Inflammatory macrophage treated with lipopolysaccharide for 1 hour (primary cell): ENCODE data around the gene FNIP1.
"Not testable (repeated sequence)": the region's sequence is repeated elsewhere in the genome, so short reads cannot be mapped to it uniquely, and the experiment has no call there.

Source experiments
- DNase-seq, 2 donors: peaks; one replicate each; pipeline ENCODE4 v3.0.0-alpha.2; 2020 to 2022

Gene FNIP1

DNA sequence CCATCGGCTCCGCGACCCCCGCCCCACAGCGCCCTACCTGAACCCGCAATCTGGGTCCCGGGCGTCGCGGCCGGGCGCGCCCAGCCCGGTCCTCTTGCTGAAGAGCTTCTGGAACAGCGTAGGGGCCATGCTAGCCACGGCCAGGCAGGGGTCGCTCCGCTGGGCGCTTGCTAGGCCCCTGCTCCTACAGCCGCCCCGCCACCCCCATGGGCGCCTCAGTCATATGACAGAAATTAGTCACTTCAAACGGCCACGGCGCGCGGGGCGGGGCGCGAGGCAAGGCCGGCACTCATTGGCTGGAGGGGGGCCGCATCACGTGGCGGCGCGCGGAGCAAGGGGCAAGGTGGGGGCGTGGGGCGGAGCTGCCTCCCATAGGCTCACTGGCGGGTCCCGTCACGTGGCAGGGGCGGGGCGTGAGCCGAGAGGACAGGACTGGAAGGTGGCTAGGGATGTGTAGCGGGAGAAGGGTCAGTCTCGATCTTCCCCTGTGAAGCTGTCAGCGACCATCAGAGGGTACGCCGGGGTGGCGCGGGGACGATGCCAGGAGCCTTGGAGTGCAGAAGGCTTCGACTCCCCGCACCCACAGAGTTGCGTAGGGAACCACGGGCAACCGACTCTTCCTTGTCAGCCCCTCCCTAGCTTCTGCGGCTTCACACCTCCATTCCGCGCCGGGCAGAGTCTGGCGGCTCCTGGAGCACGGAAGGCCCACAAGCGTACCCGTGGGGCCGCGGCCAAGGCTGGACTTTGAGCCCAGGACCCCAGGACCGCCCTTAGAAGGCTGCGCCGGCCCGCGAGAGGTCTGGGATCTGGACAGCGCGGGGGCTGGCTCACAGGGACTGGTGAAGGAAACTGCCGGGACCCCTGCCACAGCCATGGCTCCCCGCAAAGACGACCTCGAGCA lies at the start of gene FNIP1:
FNIP1 (minus strand) TSS at position 225 of the 901 bp plus-strand sequence; CDS start at position 129, 96 bp downstream.
- DNase-seq = peak; percentile 97 to 98

DNA sequence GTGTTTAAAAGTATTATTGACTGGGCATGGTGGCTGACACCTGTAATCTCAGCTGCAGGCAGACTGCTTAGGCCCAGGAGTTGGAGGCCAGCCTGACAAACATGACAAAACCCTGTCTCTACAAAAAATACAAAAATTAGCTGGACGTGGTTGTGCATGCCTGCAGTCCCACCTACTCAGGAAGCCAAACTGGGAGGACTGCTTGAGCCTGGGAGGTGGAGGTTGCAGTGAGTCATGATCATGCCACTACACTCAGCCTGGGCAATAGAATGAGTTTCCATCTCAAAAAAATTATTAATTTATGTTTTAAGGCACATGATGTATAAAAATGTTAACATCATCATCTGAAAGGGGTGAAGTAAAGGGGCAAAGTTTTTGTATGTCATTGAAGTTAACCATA lies 49.7 kb upstream of the FNIP1 start:
- peak in 1 of 2 donors; percentile 20 for DNase-seq

DNA sequence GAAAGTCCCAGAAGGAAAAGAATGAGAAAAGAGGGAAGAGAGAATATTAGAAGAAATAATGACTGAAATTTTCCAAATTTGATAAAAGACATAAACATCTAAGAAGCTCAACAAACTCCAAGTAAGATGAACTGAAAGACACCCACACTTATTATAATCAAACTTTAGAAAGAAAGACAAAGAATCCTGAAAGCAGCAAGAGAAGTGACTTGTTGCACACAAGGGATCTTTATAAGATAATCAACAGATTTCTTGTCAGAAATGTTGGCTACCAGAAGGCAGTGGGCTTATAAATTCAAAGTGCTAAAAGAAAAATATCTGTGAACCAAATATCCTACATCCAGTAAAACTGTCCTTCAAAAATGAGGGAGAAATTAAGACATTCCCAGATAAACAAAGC lies 49.0 kb upstream of the FNIP1 start:
- DNase-seq = no peak

DNA sequence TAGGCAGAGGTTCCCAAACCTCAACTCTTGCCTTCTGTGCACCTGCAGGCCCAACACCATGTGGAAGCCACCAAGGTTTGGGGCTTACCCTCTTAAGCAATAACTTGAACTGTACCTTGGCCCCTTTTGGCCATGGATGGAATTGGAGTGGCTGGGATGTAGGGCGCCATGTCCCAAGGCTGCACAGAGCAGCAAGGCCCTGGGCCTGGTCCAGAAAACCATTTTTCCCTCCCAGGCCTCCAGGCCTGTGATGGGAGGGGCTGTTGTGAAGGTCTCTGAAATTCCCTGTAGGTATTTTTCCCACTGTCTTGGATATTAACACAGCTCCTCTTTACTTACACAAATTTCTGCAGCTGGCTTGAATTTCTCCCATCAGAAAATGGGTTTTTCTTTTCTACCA lies 46.2 kb upstream of the FNIP1 start:
- DNase-seq = not testable (repeated sequence)

DNA sequence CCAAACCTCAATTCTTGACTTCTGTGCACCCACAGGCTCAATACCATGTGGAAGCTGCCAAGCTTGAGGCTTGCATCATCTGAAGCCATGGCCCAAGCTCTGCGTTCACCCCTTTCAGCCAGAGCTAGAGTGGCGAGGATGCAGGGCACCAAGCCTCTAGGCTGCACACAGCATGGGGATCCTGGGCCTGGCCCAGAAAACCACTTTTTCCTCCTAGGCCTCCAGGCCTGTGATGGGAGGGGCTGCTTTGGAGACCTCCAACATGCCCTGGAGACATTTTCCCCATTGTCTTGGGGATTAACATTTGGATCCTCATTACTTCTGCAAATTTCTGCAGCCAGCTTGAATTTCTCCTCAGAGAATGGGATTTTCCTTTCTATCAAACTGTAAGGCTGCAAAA lies 35.9 kb upstream of the FNIP1 start:
- DNase-seq = not testable (repeated sequence)

DNA sequence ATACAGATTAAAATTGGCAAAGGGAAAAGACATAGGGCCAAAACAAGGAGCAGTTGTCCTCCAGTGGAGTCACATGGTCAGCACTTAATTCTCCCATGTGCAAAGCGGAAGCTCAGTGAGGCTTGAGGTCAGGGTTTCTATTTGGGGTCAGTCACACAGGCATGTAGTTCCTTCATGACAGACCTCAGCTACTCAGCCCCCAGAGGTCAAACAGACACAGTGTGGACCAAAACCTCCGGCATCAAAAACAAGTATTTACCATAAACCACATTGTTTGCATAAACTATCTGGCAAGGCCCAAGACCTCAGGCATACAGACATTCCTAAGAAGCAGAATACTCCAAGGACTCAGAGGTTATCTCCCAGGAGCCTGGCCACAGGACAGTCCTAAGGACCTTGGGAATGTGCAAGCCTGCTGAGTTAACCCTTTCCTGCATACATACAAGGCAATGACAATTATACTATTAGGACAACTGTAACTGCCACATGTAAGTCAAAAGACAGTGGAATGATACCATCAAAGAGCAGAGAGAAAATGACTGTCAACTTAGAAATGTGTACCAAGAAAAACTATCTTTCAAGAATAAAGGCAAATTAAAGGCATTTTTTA lies 28.7 kb upstream of the FNIP1 start:
- no peak for DNase-seq

DNA sequence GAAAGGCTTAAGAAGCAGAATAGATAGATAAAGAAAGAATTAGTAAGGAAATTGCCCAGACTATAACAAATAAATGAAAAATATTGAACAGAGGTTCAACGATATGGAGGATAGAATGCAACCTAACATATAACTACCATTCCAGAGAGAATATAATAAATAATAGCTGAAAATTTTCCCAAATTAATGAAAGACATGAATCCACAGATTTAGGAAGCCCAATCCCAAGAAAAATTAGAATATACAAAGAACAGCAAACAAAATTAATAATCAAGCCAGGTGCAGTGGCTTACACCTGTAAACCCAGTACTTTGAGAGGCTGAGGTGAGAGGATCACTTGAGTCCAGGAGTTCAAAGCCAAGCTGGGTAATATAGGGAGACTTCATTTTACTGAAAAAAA lies 27.8 kb upstream of the FNIP1 start:
- DNase-seq = no peak

DNA sequence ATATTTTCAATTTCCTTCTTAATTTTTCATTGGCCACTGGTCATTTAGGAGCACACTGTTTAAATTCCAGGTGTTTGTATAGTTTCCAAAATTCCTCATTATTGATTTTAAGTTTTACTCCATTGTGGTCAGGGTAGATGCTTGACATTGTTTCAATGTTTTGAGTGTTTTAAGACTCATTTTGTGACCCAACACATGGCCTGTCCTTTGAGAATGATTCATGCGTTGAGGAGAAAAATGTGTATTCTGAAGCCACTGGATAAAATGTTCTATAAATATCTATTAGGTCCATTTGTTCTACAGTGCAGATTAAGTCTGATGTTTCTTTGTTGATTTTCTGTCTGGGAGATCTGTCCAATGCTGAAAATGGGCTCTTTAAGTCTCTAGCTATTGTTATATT lies 24.4 kb upstream of the FNIP1 start:
- DNase-seq = no peak

DNA sequence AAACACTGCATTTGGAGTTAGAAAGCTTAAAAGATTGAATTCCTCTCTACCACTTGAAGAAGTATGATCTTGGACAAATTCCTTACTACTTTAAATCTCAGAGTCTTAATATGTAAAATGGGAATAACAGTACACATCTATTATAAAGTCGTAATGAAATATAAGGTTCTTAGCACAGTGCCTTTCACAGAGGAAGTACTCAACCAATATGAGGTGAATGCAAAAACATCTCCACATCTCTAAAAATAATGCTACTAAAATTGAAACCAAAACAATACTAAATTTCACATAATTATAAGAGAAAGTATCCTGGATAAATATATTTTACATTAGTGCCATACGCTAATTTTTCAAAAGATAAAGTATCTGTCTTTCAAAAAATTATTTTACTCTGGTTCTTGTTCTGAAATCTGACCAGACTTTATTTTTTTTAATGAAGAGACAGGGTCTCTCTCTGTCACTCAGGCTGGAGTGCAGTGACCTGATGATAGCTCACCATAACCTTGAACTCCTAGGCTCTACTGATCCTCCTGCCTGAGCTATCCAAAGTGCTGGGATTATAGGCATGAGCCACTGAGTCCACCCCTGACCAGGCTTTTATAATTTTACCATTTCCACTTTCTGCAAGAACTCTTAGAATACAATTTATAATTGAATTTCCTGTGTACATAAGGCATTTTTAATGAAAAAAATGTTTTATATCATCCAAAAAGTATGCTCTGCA lies 21.3 kb upstream of the FNIP1 start:
- no peak for DNase-seq

DNA sequence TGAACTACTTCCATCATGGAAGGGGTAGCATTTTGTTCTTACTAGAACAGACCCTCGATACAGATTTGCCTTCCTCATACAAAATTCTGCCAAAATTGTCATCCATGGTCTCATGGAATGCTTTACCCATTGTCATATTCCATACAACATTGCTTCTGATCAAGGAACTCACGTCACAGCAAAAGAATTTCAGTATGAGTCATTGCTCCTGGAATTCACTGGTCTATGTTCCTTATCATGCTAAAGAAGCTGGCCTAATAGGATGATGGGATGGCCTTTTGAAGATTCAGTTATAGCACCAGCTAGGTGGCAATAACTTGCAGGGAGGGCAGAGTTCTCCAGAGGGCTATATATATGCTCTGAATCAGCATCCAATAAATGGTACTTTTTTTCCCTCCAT lies 18.2 kb upstream of the FNIP1 start:
- DNase-seq = no peak

DNA sequence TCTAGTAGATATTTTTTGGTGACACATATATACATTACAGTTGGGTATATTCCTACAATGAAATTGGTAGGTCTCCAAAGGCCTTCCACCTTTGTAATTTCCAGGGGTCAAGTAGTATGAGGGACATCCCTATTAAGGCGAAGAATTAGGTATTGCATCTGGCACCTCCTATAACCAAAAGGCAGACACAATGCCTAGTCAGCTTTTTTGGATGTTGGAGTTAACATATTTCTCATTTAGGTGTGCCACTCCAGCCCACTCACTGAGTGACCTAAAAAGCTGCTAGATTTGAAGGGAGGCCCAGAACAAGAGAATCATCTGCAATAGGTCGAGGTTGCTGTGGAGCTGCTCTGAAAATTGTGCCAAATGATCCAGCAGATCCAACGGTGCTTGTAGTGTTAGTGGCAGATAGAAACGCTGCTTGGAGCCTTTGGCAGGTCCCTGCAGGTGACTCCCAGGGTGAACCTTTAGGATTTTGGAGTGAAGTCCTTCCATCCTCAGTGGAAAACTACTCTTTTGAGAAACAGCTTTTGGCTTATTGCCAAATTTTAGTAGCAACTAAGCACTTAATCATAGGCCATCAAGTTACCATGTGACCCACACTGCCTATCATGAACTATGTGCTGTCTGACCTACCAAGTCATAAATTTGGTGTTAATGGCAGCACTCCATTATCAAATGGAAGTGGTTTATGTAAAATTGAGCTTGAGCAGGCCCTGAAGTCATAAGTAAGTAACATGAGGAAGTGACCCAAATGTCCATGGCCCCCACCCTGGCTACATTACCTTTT lies 15.7 kb upstream of the FNIP1 start:
- no peak for DNase-seq

DNA sequence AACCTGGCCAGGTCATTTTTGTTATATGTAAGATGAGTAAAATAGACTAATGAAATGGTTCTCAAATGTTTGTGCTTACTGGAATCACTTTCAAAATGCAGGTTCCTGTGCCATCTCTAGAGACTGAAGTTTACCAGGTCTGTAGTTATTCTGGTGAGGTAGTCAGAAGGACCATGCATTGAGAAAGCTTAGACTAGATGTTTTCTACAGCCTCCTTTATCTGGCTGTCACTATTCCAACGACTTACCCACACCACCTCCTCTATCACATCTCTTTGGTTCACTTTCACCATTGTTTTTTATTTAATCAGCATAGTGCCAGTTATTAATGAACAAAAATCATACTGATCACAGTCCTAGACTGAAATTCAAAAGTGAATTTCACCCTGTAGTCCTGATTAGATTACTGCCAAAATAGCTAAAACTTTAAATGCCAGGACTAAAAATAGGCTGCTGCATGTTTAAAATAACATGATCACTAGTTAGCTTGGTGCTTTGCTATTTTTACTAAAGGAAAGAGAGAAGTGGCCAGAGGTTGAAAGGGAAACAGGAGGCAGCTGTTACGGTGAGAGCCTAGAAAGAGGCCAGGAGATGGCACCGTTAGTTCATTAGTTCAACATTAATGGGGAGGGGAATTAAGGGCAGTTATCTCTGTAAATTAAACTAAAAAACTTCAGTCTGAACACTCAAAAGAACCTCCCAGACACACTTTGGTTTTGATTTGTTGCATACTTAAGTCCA lies 13.9 kb upstream of the FNIP1 start:
- DNase-seq = no peak

DNA sequence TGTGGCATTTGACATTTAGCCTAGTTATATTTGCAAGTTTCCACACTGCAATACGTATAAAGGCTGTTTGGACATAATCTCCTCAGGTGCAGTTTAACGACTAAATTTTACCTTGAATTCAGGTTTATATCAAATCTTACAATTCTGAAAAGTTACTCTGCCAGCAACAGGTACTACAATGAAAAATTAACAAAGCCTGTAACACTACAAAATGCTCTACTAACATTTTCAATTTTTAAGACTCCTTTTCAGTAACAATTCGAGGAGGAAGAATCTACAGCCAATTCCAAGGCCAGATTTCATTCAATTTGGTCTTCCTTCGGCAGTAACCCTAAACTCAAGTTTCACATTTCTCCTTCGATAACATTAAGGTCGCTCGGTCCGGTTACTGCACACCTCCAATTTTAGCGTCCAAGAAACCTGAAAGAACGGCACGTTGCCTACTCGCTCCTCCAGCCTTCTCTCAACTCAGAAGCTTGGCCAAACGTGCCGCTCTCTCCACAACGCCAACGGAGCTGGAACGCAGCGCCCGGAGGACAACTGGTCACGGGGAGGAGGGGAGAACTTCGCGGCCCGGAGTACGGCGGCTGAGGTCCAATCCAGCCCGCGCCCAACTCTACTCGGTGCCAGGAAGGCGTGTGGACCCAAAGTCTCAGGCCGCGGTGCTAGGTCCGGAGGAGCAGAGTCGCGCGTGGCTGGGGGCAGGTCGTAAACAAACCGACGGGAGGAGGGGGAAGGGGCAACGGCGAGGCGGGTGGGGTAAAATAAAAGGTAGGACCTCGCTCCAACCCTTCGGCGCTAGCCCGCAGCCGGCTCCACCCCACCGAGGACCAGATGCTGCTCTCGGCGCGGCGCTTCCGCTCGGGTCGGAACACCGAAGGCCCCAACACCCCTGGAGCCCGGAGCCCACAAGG lies 681 bp downstream of the FNIP1 start:
- peak; percentile 31 to 40 for DNase-seq

DNA sequence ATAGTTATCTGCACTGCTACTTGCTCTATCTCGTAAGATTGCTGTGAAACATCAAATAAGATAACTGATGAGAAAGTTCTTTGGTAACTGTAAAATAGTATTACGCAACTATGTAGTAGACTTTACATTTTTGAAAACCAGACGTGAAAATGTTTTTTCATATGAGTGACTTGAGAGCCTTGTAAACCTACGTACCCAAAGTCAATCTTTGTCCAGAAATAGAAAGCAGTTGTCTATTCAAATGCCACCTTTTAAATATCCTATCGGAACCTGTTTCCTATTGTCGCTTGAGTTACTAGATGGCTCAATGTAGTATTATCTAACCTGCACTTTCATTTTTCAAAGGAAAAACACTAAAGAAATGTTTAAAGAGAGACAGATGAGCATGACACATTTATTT lies 1.6 kb downstream of the FNIP1 start:
- peak in 1 of 2 donors; percentile 18 for DNase-seq

DNA sequence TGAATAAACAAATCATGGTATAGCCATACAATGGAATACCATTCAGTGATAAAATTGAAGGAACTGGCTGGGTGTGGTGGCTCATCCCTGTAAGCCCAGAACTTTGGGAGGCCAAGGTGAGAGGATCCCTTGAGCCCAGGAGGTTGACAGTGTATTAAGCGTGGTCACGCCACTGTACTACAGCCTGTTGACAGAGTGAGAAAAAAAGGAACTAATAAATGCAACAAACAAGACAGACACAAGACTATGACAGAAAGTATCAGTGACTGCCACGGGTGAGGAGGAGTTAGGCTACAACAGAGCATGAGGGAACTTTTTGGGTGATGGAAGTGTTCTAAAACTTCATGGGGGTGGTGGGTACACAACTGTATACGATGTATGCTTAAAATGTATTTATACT lies 2.2 kb downstream of the FNIP1 start:
- peak; percentile 66 to 76 for DNase-seq

DNA sequence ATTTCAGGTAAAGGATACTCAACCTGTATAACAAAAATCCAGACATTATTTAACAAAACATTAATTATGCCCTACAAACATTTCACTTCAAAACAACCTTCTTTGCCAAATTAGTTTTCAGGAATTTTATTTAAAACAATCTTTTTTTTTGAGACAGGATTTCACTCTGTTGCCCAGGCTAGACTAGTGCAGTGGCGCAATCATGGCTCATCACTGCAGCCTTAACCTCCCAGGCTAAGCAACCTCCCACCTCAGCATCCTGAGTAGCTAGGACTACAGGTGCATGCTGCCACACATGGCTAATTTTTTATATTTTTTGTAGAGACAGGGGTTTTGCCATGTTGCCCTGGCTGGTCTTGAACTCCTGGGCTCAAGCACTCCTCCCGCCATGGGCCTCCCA lies 3.9 kb downstream of the FNIP1 start:
- no peak for DNase-seq

DNA sequence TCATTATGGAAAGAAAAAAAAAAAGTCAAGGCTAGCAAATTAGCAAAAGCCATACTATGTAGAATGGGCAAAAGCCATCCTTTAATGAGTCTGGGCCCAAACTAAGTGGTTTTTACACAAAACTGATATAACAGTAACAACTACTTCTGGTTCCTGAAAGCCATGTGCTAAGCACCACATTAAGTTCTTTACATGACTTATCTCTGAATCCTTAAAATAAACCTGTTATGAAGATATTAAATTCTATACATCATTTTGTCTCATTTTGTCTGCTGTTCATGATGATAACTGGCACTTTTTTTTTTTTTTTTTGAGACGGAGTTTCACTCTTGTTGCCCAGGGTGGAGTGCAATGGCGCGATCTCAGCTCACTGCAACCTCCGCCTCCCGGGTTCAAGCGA lies 5.0 kb downstream of the FNIP1 start:
- no peak for DNase-seq

DNA sequence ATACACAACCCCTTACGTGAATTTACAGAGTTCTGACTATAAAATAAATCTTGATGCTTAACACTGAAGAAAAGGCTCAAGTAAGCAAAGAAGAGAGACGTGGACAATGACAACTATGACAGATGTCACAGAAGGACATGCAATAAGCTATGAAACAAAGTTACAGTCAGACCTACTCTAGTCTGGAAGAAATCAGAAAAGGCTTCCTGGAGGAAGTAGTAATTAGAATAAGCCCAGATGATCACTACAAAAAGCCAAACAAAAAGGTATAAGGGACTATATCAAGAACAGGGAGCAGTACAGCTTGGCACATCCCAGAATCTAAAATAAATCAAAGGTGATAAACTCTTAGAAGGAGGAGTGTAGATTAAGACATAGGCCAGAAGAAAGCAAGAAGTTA lies 6.3 kb downstream of the FNIP1 start:
- no peak for DNase-seq

DNA sequence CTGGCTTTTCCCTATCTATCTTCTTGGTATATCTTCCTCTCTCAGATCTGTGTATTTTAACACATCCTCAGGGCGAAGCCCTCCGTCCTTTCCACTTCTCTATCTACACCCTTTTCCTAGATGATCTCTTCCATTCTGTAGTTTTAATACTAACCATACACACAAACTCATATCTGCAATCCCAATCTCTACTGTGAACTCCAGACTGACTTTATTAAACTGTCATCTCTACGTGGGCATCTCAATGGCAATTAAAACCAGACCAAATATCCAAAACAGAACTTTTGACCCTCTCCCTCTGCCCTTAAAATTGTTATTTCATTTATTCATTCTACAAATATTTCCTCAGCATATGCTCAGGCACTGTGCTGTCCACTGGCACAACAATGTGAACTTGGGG lies 7.1 kb downstream of the FNIP1 start:
- DNase-seq = no peak

DNA sequence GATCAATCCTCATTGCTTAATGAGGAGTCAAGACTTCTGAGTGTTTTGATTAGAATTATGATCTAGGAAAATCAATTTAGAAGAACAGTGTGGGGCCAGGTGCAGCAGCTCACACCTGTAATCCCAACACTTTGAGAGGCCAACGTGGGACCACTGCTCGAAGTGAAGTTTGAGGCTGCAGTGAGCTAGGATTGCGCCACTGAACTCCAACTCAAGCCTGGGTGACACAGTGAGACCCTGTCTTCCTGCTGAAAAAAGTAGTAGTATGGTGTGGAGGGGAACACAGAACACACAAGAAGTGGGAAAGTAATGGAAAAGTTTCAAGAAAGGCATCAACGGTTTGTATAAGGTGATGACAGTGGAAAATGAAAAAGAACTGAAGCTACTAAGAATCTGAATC lies 9.1 kb downstream of the FNIP1 start:
- DNase-seq = no peak
